HepG2 (cell line): ENCODE measurements around the gene PCDHGA1. TPM values are rescaled to one million over a fixed set of nuclear protein-coding genes. Genes with fewer than 3 reads are reported as not detected.

Experiments used
- ARHGAP35 ChIP-seq: sonication (generic); formaldehyde crosslinking; IDR thresholded peaks from 2 replicates; pipeline ENCODE4 v1.9.0; 2022; ENCODE audit warnings: mild to moderate bottlenecking, inconsistent platforms, moderate library complexity, missing genetic modification reagents, borderline replicate concordance
- CHD4 ChIP-seq: fragments of 200-600 bp; sonication (generic); IDR thresholded peaks from 2 replicates; pipeline ENCODE4 v1.7.0; 2017; ENCODE audit warnings: mild to moderate bottlenecking, low read length, borderline replicate concordance
- GTF3A ChIP-seq: sonication (generic); formaldehyde crosslinking; conservative IDR thresholded peaks from 2 replicates; pipeline ENCODE4 v1.4.0; 2020; ENCODE audit warnings: mild to moderate bottlenecking, missing genetic modification reagents
- NR3C1 ChIP-seq: sonication (generic); formaldehyde crosslinking; IDR thresholded peaks from 2 replicates; pipeline ENCODE4 v1.4.0; 2020; ENCODE audit warnings: missing genetic modification reagents
- TMF1 ChIP-seq: sonication (generic); formaldehyde crosslinking; IDR thresholded peaks from 2 replicates; pipeline ENCODE4 v1.8.1; 2022; ENCODE audit warnings: low read depth, missing genetic modification reagents
- ZNF576 ChIP-seq: sonication (generic); formaldehyde crosslinking; IDR thresholded peaks from 2 replicates; pipeline ENCODE4 v1.4.0; 2020; ENCODE audit warnings: mild to moderate bottlenecking, missing genetic modification reagents
- ZNF776 ChIP-seq: sonication (generic); formaldehyde crosslinking; IDR thresholded peaks from 2 replicates; pipeline ENCODE4 v1.4.0; 2020; ENCODE audit warnings: mild to moderate bottlenecking, missing genetic modification reagents
- polyA plus RNA-seq, 8 experiments: library from polyadenylated mRNA; depleted of rRNA in 3 of 8; stranded (reverse) in 7 of 8; unstranded in 1 of 8; fragments of >200 nt; fragmentation: Illumina TruSeq in 4 of 8; extraction: Trizol in 4 of 8; gene quantifications; 2 replicates each; pipeline versions ENCODE4 v1.2.1 to v1.2.3, GENCODE V29; 2011 to 2016; ENCODE audit warnings: low read depth in 4 of 8, missing spikeins in 1 of 8, mixed read lengths in 1 of 8; ENCODE audit not compliant: insufficient read depth in 1 of 8
- total RNA-seq, 5 experiments: library from RNA; depleted of rRNA; stranded (reverse); fragments of >200 nt; fragmentation: Illumina TruSeq; extraction: Trizol; gene quantifications; 2 replicates each; pipeline ENCODE4 v1.2.3, GENCODE V29; 2016; ENCODE audit warnings: low read depth in 1 of 5
- TF ChIP-seq, protein P1 (sequence below): sonication (generic); formaldehyde crosslinking; conservative IDR thresholded peaks from 2 replicates; pipeline ENCODE4 v1.8.0; 2022; ENCODE audit warnings: low read depth, missing genetic modification reagents
- TF ChIP-seq, protein P2 (sequence below): sonication (generic); formaldehyde crosslinking; conservative IDR thresholded peaks from 2 replicates; pipeline ENCODE4 v1.4.0; 2020; ENCODE audit warnings: mild to moderate bottlenecking, missing genetic modification reagents, moderate library complexity

PCDHGA1 gene
- total and polyA plus RNA-seq, 2 of the 13 experiments (the other 11 are each of a cell fraction or from before 2014, with no cell fraction given): 0.31 to 0.40 TPM

GRCh38 chr5:141356133-141356532 lies 25.8 kb downstream of the PCDHGA1 start (continued):
- TF ChIP-seq, protein P1, sequence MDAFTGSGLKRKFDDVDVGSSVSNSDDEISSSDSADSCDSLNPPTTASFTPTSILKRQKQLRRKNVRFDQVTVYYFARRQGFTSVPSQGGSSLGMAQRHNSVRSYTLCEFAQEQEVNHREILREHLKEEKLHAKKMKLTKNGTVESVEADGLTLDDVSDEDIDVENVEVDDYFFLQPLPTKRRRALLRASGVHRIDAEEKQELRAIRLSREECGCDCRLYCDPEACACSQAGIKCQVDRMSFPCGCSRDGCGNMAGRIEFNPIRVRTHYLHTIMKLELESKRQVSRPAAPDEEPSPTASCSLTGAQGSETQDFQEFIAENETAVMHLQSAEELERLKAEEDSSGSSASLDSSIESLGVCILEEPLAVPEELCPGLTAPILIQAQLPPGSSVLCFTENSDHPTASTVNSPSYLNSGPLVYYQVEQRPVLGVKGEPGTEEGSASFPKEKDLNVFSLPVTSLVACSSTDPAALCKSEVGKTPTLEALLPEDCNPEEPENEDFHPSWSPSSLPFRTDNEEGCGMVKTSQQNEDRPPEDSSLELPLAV (CRISPR knock-in tag): no peak
- TF ChIP-seq ARHGAP35: no peak
- TF ChIP-seq ZNF776: no peak
- TF ChIP-seq TMF1 (CRISPR knock-in tag): no peak
- no peak for TF ChIP-seq CHD4
- TF ChIP-seq NR3C1 (CRISPR knock-in tag): no peak
- no peak for TF ChIP-seq ZNF576 (CRISPR knock-in tag)
- TF ChIP-seq, protein P2, sequence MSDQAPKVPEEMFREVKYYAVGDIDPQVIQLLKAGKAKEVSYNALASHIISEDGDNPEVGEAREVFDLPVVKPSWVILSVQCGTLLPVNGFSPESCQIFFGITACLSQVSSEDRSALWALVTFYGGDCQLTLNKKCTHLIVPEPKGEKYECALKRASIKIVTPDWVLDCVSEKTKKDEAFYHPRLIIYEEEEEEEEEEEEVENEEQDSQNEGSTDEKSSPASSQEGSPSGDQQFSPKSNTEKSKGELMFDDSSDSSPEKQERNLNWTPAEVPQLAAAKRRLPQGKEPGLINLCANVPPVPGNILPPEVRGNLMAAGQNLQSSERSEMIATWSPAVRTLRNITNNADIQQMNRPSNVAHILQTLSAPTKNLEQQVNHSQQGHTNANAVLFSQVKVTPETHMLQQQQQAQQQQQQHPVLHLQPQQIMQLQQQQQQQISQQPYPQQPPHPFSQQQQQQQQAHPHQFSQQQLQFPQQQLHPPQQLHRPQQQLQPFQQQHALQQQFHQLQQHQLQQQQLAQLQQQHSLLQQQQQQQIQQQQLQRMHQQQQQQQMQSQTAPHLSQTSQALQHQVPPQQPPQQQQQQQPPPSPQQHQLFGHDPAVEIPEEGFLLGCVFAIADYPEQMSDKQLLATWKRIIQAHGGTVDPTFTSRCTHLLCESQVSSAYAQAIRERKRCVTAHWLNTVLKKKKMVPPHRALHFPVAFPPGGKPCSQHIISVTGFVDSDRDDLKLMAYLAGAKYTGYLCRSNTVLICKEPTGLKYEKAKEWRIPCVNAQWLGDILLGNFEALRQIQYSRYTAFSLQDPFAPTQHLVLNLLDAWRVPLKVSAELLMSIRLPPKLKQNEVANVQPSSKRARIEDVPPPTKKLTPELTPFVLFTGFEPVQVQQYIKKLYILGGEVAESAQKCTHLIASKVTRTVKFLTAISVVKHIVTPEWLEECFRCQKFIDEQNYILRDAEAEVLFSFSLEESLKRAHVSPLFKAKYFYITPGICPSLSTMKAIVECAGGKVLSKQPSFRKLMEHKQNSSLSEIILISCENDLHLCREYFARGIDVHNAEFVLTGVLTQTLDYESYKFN (CRISPR knock-in tag): no peak
- TF ChIP-seq GTF3A (CRISPR knock-in tag): no peak
